GM18505 (cell line): ENCODE measurements around the gene CAMTA1.
"Not testable (repeated sequence)": the region's sequence is repeated elsewhere in the genome, so short reads cannot be mapped to it uniquely, and the experiment has no call there.

Source experiments
- ATAC-seq: cut with Tn5 transposase; IDR thresholded peaks from one replicate; pipeline ENCODE4 v1.9.1; 2021; ENCODE audit not compliant: unreplicated experiment
- POLR2A ChIP-seq: IDR thresholded peaks from 4 replicates; pipeline ENCODE4 v1.6.1; 2011; ENCODE audit warnings: borderline replicate concordance; ENCODE audit not compliant: insufficient read depth, insufficient read length; ENCODE audit errors: extremely low read depth

Gene CAMTA1

DNA sequence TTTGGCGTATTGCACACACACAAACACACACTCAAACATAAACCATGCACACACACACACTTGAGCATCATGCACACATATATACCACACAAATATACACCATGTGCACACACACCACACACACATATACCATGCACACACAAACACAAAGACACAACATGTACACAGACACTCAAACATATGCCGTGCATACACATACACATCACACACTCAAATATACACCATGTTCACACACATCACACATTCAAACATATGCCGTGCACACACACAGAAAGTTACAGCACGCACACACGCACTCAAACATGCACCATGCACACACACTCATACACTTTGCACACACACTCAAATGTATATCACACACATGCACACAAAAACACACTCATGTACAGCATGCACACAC lies 361.5 kb downstream of the CAMTA1 start:
- ATAC-seq: no peak
- TF ChIP-seq POLR2A: no peak

GRCh38 chr1:7147581-7148282 lies 362.5 kb downstream of the CAMTA1 start:
- not testable (repeated sequence) for ATAC-seq

GRCh38 chr1:7149080-7149838 lies 364.0 kb downstream of the CAMTA1 start:
- ATAC-seq: no peak
- no peak for TF ChIP-seq POLR2A

DNA sequence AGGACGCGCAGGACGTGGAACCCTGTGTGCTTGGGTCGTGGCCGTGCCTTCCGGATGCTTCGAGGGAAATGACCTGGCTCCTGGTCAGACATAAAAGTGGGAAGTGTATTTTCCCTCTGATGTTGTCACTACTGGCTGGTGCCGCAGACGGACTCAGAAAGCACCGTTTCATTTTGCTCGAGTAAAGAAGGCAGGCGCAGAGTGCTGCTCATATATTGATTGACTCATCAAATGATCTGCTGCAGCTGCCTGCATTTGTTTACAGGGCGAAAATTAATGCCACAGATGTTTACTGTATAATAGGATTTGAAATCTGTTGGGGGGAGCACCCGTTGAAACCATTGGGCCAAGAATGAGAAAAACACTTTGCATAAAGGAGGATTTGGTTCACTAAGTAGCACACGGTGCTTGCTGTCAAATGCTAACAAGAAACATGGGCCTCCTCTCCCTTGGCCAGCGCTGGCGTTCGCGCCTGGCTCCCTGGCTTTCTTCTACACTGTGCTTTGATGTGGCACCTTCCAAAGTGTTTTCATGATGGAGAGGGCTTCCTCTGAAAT lies 365.5 kb downstream of the CAMTA1 start:
- TF ChIP-seq POLR2A: no peak
- no peak for ATAC-seq

GRCh38 chr1:7151978-7152377 lies 366.7 kb downstream of the CAMTA1 start:
- no peak for ATAC-seq

GRCh38 chr1:7152655-7153054 lies 367.4 kb downstream of the CAMTA1 start:
- no peak for ATAC-seq
- no peak for TF ChIP-seq POLR2A

More at GRCh38 chr1:7151978-7152377, 366.7 kb downstream of the CAMTA1 start:
- no peak for TF ChIP-seq POLR2A

DNA sequence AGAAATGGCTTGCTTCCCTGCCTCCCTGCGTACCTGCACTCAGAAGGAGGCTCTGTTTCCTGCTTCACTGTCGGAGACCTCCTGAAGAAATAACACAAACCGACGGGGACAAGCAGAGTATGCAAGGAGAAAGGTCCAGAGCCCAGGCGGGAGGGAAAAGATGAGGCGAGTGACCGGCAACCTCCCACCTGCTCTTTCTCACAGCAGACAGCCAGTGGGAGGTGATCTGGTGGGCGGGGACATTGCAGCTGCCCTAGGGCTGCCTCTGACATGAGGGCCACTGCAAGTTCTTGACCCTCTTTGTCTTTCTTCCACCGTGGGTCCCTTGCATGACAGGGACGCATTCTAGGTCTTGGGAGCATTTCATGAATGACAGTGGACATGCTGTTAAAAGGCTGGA lies 368.2 kb downstream of the CAMTA1 start:
- no peak for ATAC-seq
- TF ChIP-seq POLR2A: no peak

DNA sequence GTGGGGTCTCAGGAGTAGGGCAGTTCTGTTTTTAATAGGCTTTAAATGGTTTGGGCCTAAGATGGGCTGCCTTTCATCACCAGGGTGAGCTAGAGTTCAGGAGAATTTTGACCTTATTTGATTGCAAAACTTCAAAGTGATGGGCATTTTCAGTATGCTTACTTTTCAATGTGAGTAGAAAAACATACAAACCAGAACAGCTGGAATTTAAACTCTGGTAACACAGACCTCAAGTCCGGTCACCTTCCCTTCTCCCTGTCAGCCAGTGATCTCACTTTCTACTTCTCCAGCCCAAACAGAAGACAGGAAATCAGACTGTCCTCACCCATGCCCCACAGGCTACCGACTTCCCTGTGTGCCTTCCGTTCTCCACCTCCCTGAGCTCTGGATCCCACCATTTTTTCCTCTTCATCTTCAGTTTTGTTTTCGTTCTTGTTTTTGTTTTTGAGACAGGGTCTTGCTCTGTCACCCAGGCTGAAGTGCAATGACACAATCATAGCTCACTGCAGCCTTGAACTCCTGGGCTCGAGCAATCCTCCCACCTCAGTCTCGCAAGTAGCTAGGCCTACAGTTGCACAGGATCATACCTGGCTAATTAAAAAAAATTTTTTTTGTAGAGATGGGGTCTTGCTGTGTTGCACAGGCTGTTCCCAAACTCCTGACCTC lies 374.0 kb downstream of the CAMTA1 start:
- no peak for ATAC-seq
- TF ChIP-seq POLR2A: no peak

DNA sequence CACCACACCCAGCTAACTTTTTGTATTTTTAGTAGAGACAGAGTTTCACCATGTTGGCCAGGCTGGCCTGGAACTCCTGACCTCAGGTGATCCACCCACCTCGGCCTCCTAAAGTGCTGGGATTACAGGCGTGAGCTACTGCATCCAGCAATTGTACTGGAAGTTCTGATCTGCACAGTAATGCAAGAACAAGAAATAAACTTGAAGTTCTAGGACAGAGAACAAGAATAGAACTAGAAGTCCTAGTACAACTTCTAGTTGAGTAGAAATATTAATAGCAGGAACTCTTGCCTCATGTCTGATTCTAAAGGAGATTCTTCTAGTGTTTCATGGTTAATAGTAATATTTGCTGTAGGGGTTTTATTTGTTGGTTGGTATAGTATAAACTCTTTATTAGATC lies 383.3 kb downstream of the CAMTA1 start:
- not testable (repeated sequence) for ATAC-seq

DNA sequence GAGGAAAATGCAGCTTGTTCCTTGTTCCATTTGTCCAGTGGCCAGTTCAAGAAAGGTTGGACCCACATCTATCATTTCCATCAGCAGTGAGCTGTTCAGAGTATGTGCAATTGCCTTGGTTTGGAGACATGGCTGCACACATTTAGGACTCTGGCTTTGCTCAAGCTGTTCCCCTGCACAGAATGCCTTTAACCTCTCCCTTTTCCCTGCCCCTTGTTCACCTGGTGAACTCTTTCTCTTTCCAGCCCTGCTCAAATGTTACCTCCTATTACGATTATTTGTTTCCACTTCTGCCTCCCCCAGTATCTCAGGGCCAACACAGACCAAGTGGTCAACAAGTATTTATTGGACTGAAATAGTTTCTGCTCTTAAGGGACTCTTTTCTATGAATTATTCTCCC lies 385.9 kb downstream of the CAMTA1 start:
- TF ChIP-seq POLR2A: no peak
- ATAC-seq: no peak

GRCh38 chr1:7171574-7171973 lies 386.3 kb downstream of the CAMTA1 start:
- TF ChIP-seq POLR2A: no peak
- no peak for ATAC-seq

DNA sequence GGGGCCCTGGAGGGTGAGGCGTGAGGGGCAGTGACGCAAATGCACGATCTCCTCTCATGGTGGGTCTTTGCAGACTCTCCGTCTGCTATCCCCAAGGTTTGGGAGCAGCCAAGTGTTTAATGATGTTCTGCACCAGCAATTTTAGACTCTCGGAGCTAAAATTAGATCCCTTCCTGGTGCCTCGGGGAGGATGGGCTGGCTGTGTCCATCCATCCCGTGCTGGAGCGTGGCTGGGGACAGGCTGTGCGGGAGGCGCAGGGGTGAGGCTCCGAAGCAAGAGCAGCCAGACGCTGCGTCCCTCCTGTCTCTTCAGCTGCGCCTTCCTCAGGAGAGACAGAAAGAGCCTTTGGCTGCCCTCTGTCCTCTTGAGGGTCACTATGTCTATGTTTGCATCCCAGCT lies 387.6 kb downstream of the CAMTA1 start:
- TF ChIP-seq POLR2A: no peak
- no peak for ATAC-seq

DNA sequence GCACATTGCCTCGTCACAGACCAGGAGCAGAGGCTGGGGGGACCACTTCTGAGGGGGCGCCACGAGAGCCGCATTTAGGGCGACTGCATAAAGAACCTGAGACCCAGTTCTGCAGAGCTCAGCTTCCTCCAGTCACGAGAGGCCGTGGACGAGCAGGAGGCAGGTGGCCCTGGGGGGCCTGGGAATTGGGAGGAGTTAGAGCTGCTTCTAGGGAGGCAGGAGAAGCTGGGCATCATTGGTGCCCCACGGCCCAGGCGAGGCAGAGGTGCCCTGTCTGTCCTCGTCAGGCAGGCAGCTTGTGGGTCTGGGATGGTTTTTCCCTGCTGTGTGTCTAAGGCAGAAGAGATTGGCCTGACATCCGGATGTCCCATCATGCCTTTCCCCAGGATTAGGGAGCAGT lies 389.3 kb downstream of the CAMTA1 start:
- ATAC-seq: no peak
- TF ChIP-seq POLR2A: no peak
